DND-41 (cell line): ENCODE measurements around the gene TRIM29.

ENCODE experiments used
- ATAC-seq: fragments of 200-7000 bp; cut with Tn5 transposase; 3 replicates; pipeline ENCODE4 v1.9.1; 2021; ENCODE audit warnings: low read depth; ENCODE audit not compliant: insufficient read depth
- DNase-seq: peaks from one replicate; pipeline ENCODE4 v3.0.0-alpha.2; 2020
- H2AFZ ChIP-seq: 2 replicates; pipeline ENCODE4 v1.6.0; 2012; ENCODE audit warnings: low read depth, low read length
- H3K27ac ChIP-seq: 2 replicates; pipeline ENCODE4 v1.5.1; 2012; ENCODE audit warnings: low read length, inconsistent platforms
- H3K27me3 ChIP-seq: fragments of 200-600 bp; sonication (generic); 2 replicates; pipeline ENCODE4 v1.6.0; 2012; ENCODE audit warnings: low read length, mild to moderate bottlenecking, inconsistent platforms; ENCODE audit not compliant: insufficient read depth, poor library complexity
- H3K36me3 ChIP-seq: 2 replicates; pipeline ENCODE4 v1.5.1; 2012; ENCODE audit warnings: low read length, inconsistent platforms; ENCODE audit not compliant: insufficient read depth
- H3K4me1 ChIP-seq: 2 replicates; pipeline ENCODE4 v1.5.1; 2012; ENCODE audit warnings: mild to moderate bottlenecking, low read length; ENCODE audit not compliant: insufficient read depth
- H3K4me2 ChIP-seq: 2 replicates; pipeline ENCODE4 v1.6.0; 2012; ENCODE audit warnings: mild to moderate bottlenecking, moderate library complexity, low read length, inconsistent platforms; ENCODE audit not compliant: insufficient read depth
- H3K4me3 ChIP-seq, 2 experiments: fragments of 200-600 bp in 1 of 2; shearing (Covaris generic) in 1 of 2; 2 replicates each; pipeline ENCODE4 v1.5.1; 2012 to 2016; ENCODE audit warnings: inconsistent platforms in 2 of 2, low read length in 2 of 2, mild to moderate bottlenecking in 2 of 2, low read depth in 1 of 2, moderate library complexity in 1 of 2
- H3K79me2 ChIP-seq: 2 replicates; pipeline ENCODE4 v1.6.0; 2012; ENCODE audit warnings: low read length, inconsistent platforms; ENCODE audit not compliant: insufficient read depth
- H3K9ac ChIP-seq: 2 replicates; pipeline ENCODE4 v1.6.0; 2012; ENCODE audit warnings: low read depth, mild to moderate bottlenecking, inconsistent platforms, low read length, moderate library complexity
- H3K9me3 ChIP-seq: 2 replicates; pipeline ENCODE4 v1.5.1; 2012; ENCODE audit warnings: low read length, moderate library complexity, mild to moderate bottlenecking, inconsistent platforms; ENCODE audit not compliant: insufficient read depth, severe bottlenecking
- H4K20me1 ChIP-seq: 2 replicates; pipeline ENCODE4 v1.6.0; 2012; ENCODE audit warnings: low read length; ENCODE audit not compliant: insufficient read depth
- CTCF ChIP-seq: IDR thresholded peaks from 2 replicates; pipeline ENCODE4 v1.5.1; 2012; ENCODE audit warnings: borderline replicate concordance, low read length, moderate library complexity, mild to moderate bottlenecking; ENCODE audit not compliant: poor library complexity, severe bottlenecking; ENCODE audit errors: extremely low read depth
- EZH2 ChIP-seq: IDR thresholded peaks from 3 replicates; pipeline ENCODE4 v1.6.1; 2012; ENCODE audit warnings: borderline replicate concordance, low read depth, mild to moderate bottlenecking, moderate library complexity, low read length, inconsistent platforms; ENCODE audit not compliant: severe bottlenecking

Gene TRIM29

GRCh38 chr11:120167659-120168058 lies 29.7 kb upstream of the TRIM29 start:
- Histone ChIP-seq H3K4me3 (no peak overlapping the region), H3K27ac (no peak overlapping the region), H3K4me2 (no peak overlapping the region), H3K27me3 (peaks cover 7% of the 10 kb centered on the region), H2AFZ (no peak overlapping the region), H4K20me1 (peaks cover 5% of the 10 kb centered on the region; the same call in 1 of the 2 replicates), H3K36me3 (no peaks in the 10 kb centered on the region), H3K79me2 (no peaks in the 10 kb centered on the region), H3K4me1 (no peaks in the 10 kb centered on the region), H3K9me3 (no peaks in the 10 kb centered on the region), H3K9ac (no peak overlapping the region)
- DNase-seq (no peak), ATAC-seq (no peak)
- TF ChIP-seq EZH2 (no peak), CTCF (no peak)

GRCh38 chr11:120160436-120160835 lies 22.5 kb upstream of the TRIM29 start:
- ATAC-seq (no peak), DNase-seq (no peak)
- H3K4me1 ChIP-seq, result no peaks in the 10 kb centered on the region
- H3K36me3 ChIP-seq, result no peaks in the 10 kb centered on the region
- H3K27ac ChIP-seq, result no peak overlapping the region
- TF ChIP-seq CTCF, result no peak
- TF ChIP-seq EZH2, result no peak
- no peaks in the 10 kb centered on the region for H3K9me3 ChIP-seq
- no peak overlapping the region for H3K9ac ChIP-seq
- H2AFZ ChIP-seq, result no peak overlapping the region
- no peak overlapping the region for H3K4me2 ChIP-seq
- no peaks in the 10 kb centered on the region for H4K20me1 ChIP-seq
- H3K4me3 ChIP-seq, result no peak overlapping the region
- peaks cover 5% of the 10 kb centered on the region for H3K27me3 ChIP-seq
- no peaks in the 10 kb centered on the region for H3K79me2 ChIP-seq

- no peak overlapping the region for H3K4me3 ChIP-seq
- TF ChIP-seq CTCF, result no peak
- TF ChIP-seq EZH2, result no peak
- no peak overlapping the region for H3K27ac ChIP-seq
- H3K36me3 ChIP-seq, result no peaks in the 10 kb centered on the region
- no peak for ATAC-seq
- H3K9ac ChIP-seq, result no peak overlapping the region
- H2AFZ ChIP-seq, result no peak overlapping the region
- H3K4me1 ChIP-seq, result no peaks in the 10 kb centered on the region
- peaks cover 7% of the 10 kb centered on the region for H3K27me3 ChIP-seq
- DNase-seq, result no peak
- H4K20me1 ChIP-seq, result no peaks in the 10 kb centered on the region
- no peaks in the 10 kb centered on the region for H3K79me2 ChIP-seq
- no peaks in the 10 kb centered on the region for H3K9me3 ChIP-seq
- H3K4me2 ChIP-seq, result no peak overlapping the region
These were observed 15.3 kb upstream of the TRIM29 start for GRCh38 chr11:120153221-120153620.

- Histone ChIP-seq H4K20me1 (no peaks in the 10 kb centered on the region), H3K79me2 (no peaks in the 10 kb centered on the region), H3K4me1 (no peaks in the 10 kb centered on the region), H3K9ac (no peak overlapping the region), H3K36me3 (no peaks in the 10 kb centered on the region), H3K4me3 (no peak overlapping the region), H3K9me3 (no peaks in the 10 kb centered on the region), H3K27me3 (peaks cover 3% of the 10 kb centered on the region), H3K27ac (no peak overlapping the region), H3K4me2 (no peak overlapping the region), H2AFZ (no peak overlapping the region)
- no peak for TF ChIP-seq EZH2
- no peak for TF ChIP-seq CTCF
- DNase-seq (no peak), ATAC-seq (no peak)
These were observed 13.6 kb upstream of the TRIM29 start for GRCh38 chr11:120151536-120151935.
